HepG2 (cell line): ENCODE measurements around the gene MAPK8IP1. TPM values are rescaled to one million over a fixed set of nuclear protein-coding genes. Genes with fewer than 3 reads are reported as not detected.

Source experiments
- ATF2 ChIP-seq: sonication (generic); formaldehyde crosslinking; IDR thresholded peaks from 2 replicates; pipeline ENCODE4 v1.4.0; 2020; ENCODE audit warnings: missing genetic modification reagents
- KLF11 ChIP-seq: IDR thresholded peaks from 2 replicates; pipeline ENCODE4 v1.6.1; 2016; ENCODE audit warnings: missing compliant biosample characterization
- LCORL ChIP-seq, 2 experiments: fragments of 450-650 bp in 1 of 2; sonication (generic) in 1 of 2; formaldehyde crosslinking in 1 of 2; IDR thresholded peaks; 2 replicates each; pipeline versions ENCODE4 v1.5.0 to v1.6.1; 2017 to 2020; ENCODE audit warnings: antibody characterized with exemption in 1 of 2, missing genetic modification reagents in 1 of 2
- MBNL3 ChIP-seq: fragments of 250-450 bp; sonication (Bioruptor Pico); conservative IDR thresholded peaks from 2 replicates; pipeline ENCODE4 v1.8.0; 2022; ENCODE audit warnings: mild to moderate bottlenecking, inconsistent platforms
- NR2F6 ChIP-seq, 2 experiments: IDR thresholded peaks; 2 replicates each; pipeline ENCODE4 v1.6.1; 2016; ENCODE audit warnings: antibody characterized with exemption in 1 of 2, mild to moderate bottlenecking in 1 of 2
- RFX1 ChIP-seq: fragments of 450-650 bp; IDR thresholded peaks from 2 replicates; pipeline ENCODE4 v1.6.1; 2017
- SKI ChIP-seq: fragments of 450-650 bp; IDR thresholded peaks from one replicate; pipeline ENCODE4 v1.6.1; 2018; ENCODE audit warnings: mild to moderate bottlenecking; ENCODE audit not compliant: partially characterized antibody
- THAP9 ChIP-seq: sonication (generic); formaldehyde crosslinking; IDR thresholded peaks from 2 replicates; pipeline ENCODE4; 2020; ENCODE audit warnings: missing genetic modification reagents, mild to moderate bottlenecking, borderline replicate concordance
- ZNF281 ChIP-seq: sonication (generic); formaldehyde crosslinking; IDR thresholded peaks from 2 replicates; pipeline ENCODE4 v1.4.0; 2020; ENCODE audit warnings: missing genetic modification reagents, borderline replicate concordance
- ZNF75D ChIP-seq: sonication (generic); formaldehyde crosslinking; IDR thresholded peaks from 2 replicates; pipeline ENCODE4 v1.8.1; 2023; ENCODE audit warnings: missing genetic modification reagents, mild to moderate bottlenecking, borderline replicate concordance
- polyA plus RNA-seq, 8 experiments: library from polyadenylated mRNA; depleted of rRNA in 3 of 8; stranded (reverse) in 7 of 8; unstranded in 1 of 8; fragments of >200 nt; fragmentation: Illumina TruSeq in 4 of 8; extraction: Trizol in 4 of 8; gene quantifications; 2 replicates each; pipeline versions ENCODE4 v1.2.1 to v1.2.3, GENCODE V29; 2011 to 2016; ENCODE audit warnings: low read depth in 4 of 8, missing spikeins in 1 of 8, mixed read lengths in 1 of 8; ENCODE audit not compliant: insufficient read depth in 1 of 8
- total RNA-seq, 5 experiments: library from RNA; depleted of rRNA; stranded (reverse); fragments of >200 nt; fragmentation: Illumina TruSeq; extraction: Trizol; gene quantifications; 2 replicates each; pipeline ENCODE4 v1.2.3, GENCODE V29; 2016; ENCODE audit warnings: low read depth in 1 of 5
- TF ChIP-seq, protein P1 (sequence below), 2 experiments: IDR thresholded peaks; 2 replicates each; pipeline ENCODE4 v1.6.1; 2011 to 2012; ENCODE audit warnings: low read length in 2 of 2, borderline replicate concordance in 1 of 2, low read depth in 1 of 2, mild to moderate bottlenecking in 1 of 2, moderate library complexity in 1 of 2
- TF ChIP-seq, protein P2 (sequence below): sonication (generic); formaldehyde crosslinking; IDR thresholded peaks from 2 replicates; pipeline ENCODE4 v1.4.0; 2020; ENCODE audit warnings: missing genetic modification reagents, borderline replicate concordance

MAPK8IP1 gene
- total and polyA plus RNA-seq, 2 of the 13 experiments (the other 11 are each of a cell fraction or from before 2014, with no cell fraction given) = 2.2 to 4.2 TPM

GRCh38 chr11:45885274-45885920, at the start of gene MAPK8IP1 (continued):
- TF ChIP-seq, protein P1, sequence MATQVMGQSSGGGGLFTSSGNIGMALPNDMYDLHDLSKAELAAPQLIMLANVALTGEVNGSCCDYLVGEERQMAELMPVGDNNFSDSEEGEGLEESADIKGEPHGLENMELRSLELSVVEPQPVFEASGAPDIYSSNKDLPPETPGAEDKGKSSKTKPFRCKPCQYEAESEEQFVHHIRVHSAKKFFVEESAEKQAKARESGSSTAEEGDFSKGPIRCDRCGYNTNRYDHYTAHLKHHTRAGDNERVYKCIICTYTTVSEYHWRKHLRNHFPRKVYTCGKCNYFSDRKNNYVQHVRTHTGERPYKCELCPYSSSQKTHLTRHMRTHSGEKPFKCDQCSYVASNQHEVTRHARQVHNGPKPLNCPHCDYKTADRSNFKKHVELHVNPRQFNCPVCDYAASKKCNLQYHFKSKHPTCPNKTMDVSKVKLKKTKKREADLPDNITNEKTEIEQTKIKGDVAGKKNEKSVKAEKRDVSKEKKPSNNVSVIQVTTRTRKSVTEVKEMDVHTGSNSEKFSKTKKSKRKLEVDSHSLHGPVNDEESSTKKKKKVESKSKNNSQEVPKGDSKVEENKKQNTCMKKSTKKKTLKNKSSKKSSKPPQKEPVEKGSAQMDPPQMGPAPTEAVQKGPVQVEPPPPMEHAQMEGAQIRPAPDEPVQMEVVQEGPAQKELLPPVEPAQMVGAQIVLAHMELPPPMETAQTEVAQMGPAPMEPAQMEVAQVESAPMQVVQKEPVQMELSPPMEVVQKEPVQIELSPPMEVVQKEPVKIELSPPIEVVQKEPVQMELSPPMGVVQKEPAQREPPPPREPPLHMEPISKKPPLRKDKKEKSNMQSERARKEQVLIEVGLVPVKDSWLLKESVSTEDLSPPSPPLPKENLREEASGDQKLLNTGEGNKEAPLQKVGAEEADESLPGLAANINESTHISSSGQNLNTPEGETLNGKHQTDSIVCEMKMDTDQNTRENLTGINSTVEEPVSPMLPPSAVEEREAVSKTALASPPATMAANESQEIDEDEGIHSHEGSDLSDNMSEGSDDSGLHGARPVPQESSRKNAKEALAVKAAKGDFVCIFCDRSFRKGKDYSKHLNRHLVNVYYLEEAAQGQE (IDR thresholded peaks at IDR 0.05; ENCODE audit: borderline replicate concordance in 1 of 2, low read depth in 1 of 2, low read length in 2 of 2) = peak; percentile 67 to 93
- TF ChIP-seq THAP9 (CRISPR knock-in tag) (no peak), NR2F6 (IDR thresholded peaks at IDR 0.05) (no peak), NR2F6 (CRISPR knock-in tag; IDR thresholded peaks at IDR 0.05) (no peak), RFX1 (no peak), SKI (no peak), LCORL (IDR thresholded peaks at IDR 0.05) (no peak), LCORL (CRISPR knock-in tag; IDR thresholded peaks at IDR 0.05) (no peak), ZNF75D (no peak), KLF11 (CRISPR knock-in tag) (0 out of 2 replicates have a peak, but pooled peaks have one; percentile 64), ATF2 (CRISPR knock-in tag) (peak; percentile 54; the same call in 1 of the 2 replicates), MBNL3 (CRISPR knock-in tag) (no peak), ZNF281 (CRISPR knock-in tag) (0 out of 2 replicates have a peak, but pooled peaks have one; percentile 23)
- TF ChIP-seq, protein P2, sequence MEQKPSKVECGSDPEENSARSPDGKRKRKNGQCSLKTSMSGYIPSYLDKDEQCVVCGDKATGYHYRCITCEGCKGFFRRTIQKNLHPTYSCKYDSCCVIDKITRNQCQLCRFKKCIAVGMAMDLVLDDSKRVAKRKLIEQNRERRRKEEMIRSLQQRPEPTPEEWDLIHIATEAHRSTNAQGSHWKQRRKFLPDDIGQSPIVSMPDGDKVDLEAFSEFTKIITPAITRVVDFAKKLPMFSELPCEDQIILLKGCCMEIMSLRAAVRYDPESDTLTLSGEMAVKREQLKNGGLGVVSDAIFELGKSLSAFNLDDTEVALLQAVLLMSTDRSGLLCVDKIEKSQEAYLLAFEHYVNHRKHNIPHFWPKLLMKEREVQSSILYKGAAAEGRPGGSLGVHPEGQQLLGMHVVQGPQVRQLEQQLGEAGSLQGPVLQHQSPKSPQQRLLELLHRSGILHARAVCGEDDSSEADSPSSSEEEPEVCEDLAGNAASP = peak; percentile 45; the same call in 1 of the 2 replicates
